ENCODE results near the gene FAM186B. TPM values are rescaled to one million over a fixed set of nuclear protein-coding genes. Genes with fewer than 3 reads are reported as not detected.

FAM186B gene
- total and polyA plus RNA-seq, 10 donors = 0.08 to 0.67 (median 0.33) TPM; not detected in 4

DNA sequence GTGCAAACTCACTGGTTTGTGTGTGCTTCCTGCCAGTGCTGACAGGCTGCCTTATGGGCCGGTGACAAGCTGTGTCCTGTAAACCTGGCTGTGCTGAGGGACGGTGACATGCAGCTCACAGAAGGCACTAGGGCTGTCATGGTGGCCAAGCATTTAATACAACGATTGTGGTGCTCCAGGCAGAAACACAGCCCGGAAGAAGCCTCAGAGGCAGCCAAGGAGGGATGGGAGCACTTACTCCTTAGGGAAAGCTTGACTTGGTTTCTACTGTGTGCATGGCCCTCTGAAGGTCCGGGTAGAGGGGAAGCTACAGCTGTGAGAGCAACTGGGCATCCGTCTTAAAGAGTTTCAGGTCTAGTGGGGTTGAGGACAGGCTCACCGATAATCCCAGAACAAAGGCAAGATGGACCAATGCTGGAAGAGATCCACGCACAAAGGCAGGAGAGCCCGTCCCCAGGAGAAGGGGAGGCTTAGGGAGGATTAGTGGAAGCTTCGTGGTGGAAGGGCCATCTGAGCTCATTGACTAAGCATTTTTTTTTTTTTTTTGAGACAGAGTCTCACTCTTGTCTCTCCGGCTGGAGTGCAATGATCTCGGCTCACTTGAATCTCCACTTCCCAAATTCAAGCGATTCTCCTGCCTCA, 26.8 kb downstream of the FAM186B start:
- TF ChIP-seq POLR2AphosphoS5 (IDR thresholded peaks at IDR 0.05) = no peak
- no peak for TF ChIP-seq CTCF (IDR thresholded peaks at IDR 0.05 in 8 of 11, conservative IDR thresholded peaks at IDR 0.05 in 3 of 11)
- no peak for TF ChIP-seq POLR2A (IDR thresholded peaks at IDR 0.05)

GRCh38 chr12:49577589-49578315, 27.7 kb downstream of the FAM186B start:
- Histone ChIP-seq H3K27me3 (replicated peaks in 1 of 7) (no peaks in the 10 kb centered on the region), H3K27ac (no peak overlapping the region), H3K9me3 (no peaks in the 10 kb centered on the region), H3K4me1 (peaks cover 0 to 18% (median 9%) of the 10 kb centered on the region in 6 donors), H3K36me3 (peaks cover 0 to 31% (median 11%) of the 10 kb centered on the region in 6 donors), H3K4me3 (no peak overlapping the region)
- intact Hi-C loops (cut with DNase I; ENCODE audit: low total_unique reads) = no loop called here
- TF ChIP-seq CTCF (IDR thresholded peaks at IDR 0.05 in 8 of 11, conservative IDR thresholded peaks at IDR 0.05 in 3 of 11) = no peak
- no peak for TF ChIP-seq POLR2A (IDR thresholded peaks at IDR 0.05)
- no peak for TF ChIP-seq POLR2AphosphoS5 (IDR thresholded peaks at IDR 0.05)
- no peak for DNase-seq
- 77 to 83% (median 80%) methylated on average over 9 of the region's 9 CpGs for WGBS, 5 donors

More for the DNA sequence above, 26.8 kb downstream of the FAM186B start:
- H3K4me3 ChIP-seq = no peak overlapping the region
- no peak overlapping the region for H3K27ac ChIP-seq
- intact Hi-C loops (cut with DNase I; ENCODE audit: low total_unique reads) = no loop called here
- peak; percentile 27 for DNase-seq
- peaks cover 0 to 24% (median 9%) of the 10 kb centered on the region in 6 donors for H3K4me1 ChIP-seq
- no peaks in the 10 kb centered on the region for H3K9me3 ChIP-seq
- H3K36me3 ChIP-seq = peaks cover 0 to 31% (median 11%) of the 10 kb centered on the region in 6 donors
- no peaks in the 10 kb centered on the region for H3K27me3 ChIP-seq (replicated peaks in 1 of 7)
- WGBS, 5 donors = 81 to 94% (median 84%) methylated on average over 13 of the region's 13 CpGs

- WGBS, 5 donors = 3 to 5% (median 4%) methylated on average over 19 of the region's 19 CpGs
- H3K36me3 ChIP-seq = peaks cover 0 to 33% (median 19%) of the 10 kb centered on the region in 6 donors
- TF ChIP-seq CTCF (IDR thresholded peaks at IDR 0.05 in 8 of 11, conservative IDR thresholded peaks at IDR 0.05 in 3 of 11) (no peak), POLR2A (IDR thresholded peaks at IDR 0.05) (no peak), POLR2AphosphoS5 (IDR thresholded peaks at IDR 0.05) (no peak)
- H3K27ac ChIP-seq = peak overlapping the region in 7 of 8 donors; percentile 91 to 99 (median 96)
- intact Hi-C loops (cut with DNase I; ENCODE audit: low total_unique reads) = no loop called here
- peak; percentile 79 for DNase-seq
- H3K9me3 ChIP-seq = no peaks in the 10 kb centered on the region
- H3K4me3 ChIP-seq = peak overlapping the region; percentile 74 to 100 (median 96)
- peaks cover 15 to 67% (median 51%) of the 10 kb centered on the region in 6 donors for H3K4me1 ChIP-seq
- H3K27me3 ChIP-seq (replicated peaks in 1 of 7) = no peaks in the 10 kb centered on the region
Observed at GRCh38 chr12:49568442-49569162, 36.8 kb downstream of the FAM186B start.
